ENCODE measurements around the gene IFT172.
"Not testable (repeated sequence)": the region's sequence is repeated elsewhere in the genome, so short reads cannot be mapped to it uniquely, and the experiment has no call there.

Gene IFT172

GRCh38 chr2:27489498-27490397 lies at the start of gene IFT172:
Gene IFT172 (minus strand): TSS chr2:27489743. CDS start chr2:27489653, 90 bp downstream.
- H3K27ac ChIP-seq (ENCODE audit: low read depth, low read length) = no peak within 1 kb of the TSS
- no peaks in the 10 kb centered on the region for H3K9me3 ChIP-seq (ENCODE audit: control insufficient read depth in 1 of 2, low read length in 2 of 2)
- H3K9ac ChIP-seq (ENCODE audit: low read depth in 1 of 2, low read length in 2 of 2) = peak within 1 kb of the TSS; percentile 71 to 85
- H3K4me3 ChIP-seq (ENCODE audit: low read depth in 1 of 2, low read length in 2 of 2) = peak within 1 kb of the TSS; percentile 82 to 88
- H3K36me3 ChIP-seq (ENCODE audit: control insufficient read depth in 1 of 2, insufficient read depth in 2 of 2, low read length in 2 of 2) = no peaks in the 10 kb centered on the region
- H3K27me3 ChIP-seq (ENCODE audit: control insufficient read depth in 1 of 2, insufficient read depth in 2 of 2, low read length in 2 of 2) = peaks cover 9 to 10% of the 10 kb centered on the region in 2 donors
- peaks cover 11 to 19% of the 10 kb centered on the region in 2 donors for H3K4me1 ChIP-seq (ENCODE audit: control insufficient read depth in 1 of 2, insufficient read depth in 2 of 2, low read length in 2 of 2)

GRCh38 chr2:27538839-27539450 lies 49.4 kb upstream of the IFT172 start:
- not testable (repeated sequence) for H3K4me3 ChIP-seq (ENCODE audit: low read depth in 1 of 2, low read length in 2 of 2); H3K27ac ChIP-seq (ENCODE audit: low read depth, low read length); H3K4me1 ChIP-seq (ENCODE audit: control insufficient read depth in 1 of 2, insufficient read depth in 2 of 2, low read length in 2 of 2); H3K9ac ChIP-seq (ENCODE audit: low read depth in 1 of 2, low read length in 2 of 2); H3K9me3 ChIP-seq (ENCODE audit: control insufficient read depth in 1 of 2, low read length in 2 of 2); H3K27me3 ChIP-seq (ENCODE audit: control insufficient read depth in 1 of 2, insufficient read depth in 2 of 2, low read length in 2 of 2); H3K36me3 ChIP-seq (ENCODE audit: control insufficient read depth in 1 of 2, insufficient read depth in 2 of 2, low read length in 2 of 2)

GRCh38 chr2:27537287-27537686 lies 47.7 kb upstream of the IFT172 start:
- Histone ChIP-seq H3K4me3 (ENCODE audit: low read depth in 1 of 2, low read length in 2 of 2) (no peak overlapping the region), H3K4me1 (ENCODE audit: control insufficient read depth in 1 of 2, insufficient read depth in 2 of 2, low read length in 2 of 2) (no peaks in the 10 kb centered on the region), H3K27ac (ENCODE audit: low read depth, low read length) (no peak overlapping the region), H3K9ac (ENCODE audit: low read depth in 1 of 2, low read length in 2 of 2) (no peak overlapping the region), H3K36me3 (ENCODE audit: control insufficient read depth in 1 of 2, insufficient read depth in 2 of 2, low read length in 2 of 2) (no peaks in the 10 kb centered on the region), H3K27me3 (ENCODE audit: control insufficient read depth in 1 of 2, insufficient read depth in 2 of 2, low read length in 2 of 2) (peaks cover 0 to 5% of the 10 kb centered on the region in 2 donors), H3K9me3 (ENCODE audit: control insufficient read depth in 1 of 2, low read length in 2 of 2) (no peaks in the 10 kb centered on the region)

- Histone ChIP-seq H3K27ac (ENCODE audit: low read depth, low read length) (no peak overlapping the region), H3K4me1 (ENCODE audit: control insufficient read depth in 1 of 2, insufficient read depth in 2 of 2, low read length in 2 of 2) (no peaks in the 10 kb centered on the region), H3K27me3 (ENCODE audit: control insufficient read depth in 1 of 2, insufficient read depth in 2 of 2, low read length in 2 of 2) (peaks cover 0 to 5% of the 10 kb centered on the region in 2 donors), H3K4me3 (ENCODE audit: low read depth in 1 of 2, low read length in 2 of 2) (no peak overlapping the region), H3K9ac (ENCODE audit: low read depth in 1 of 2, low read length in 2 of 2) (no peak overlapping the region), H3K36me3 (ENCODE audit: control insufficient read depth in 1 of 2, insufficient read depth in 2 of 2, low read length in 2 of 2) (no peaks in the 10 kb centered on the region), H3K9me3 (ENCODE audit: control insufficient read depth in 1 of 2, low read length in 2 of 2) (no peaks in the 10 kb centered on the region)
Observed at GRCh38 chr2:27531983-27532382, 42.4 kb upstream of the IFT172 start.

GRCh38 chr2:27527182-27527581 lies 37.6 kb upstream of the IFT172 start:
- Histone ChIP-seq H3K9me3 (ENCODE audit: control insufficient read depth in 1 of 2, low read length in 2 of 2) (no peaks in the 10 kb centered on the region), H3K27me3 (ENCODE audit: control insufficient read depth in 1 of 2, insufficient read depth in 2 of 2, low read length in 2 of 2) (no peaks in the 10 kb centered on the region), H3K9ac (ENCODE audit: low read depth in 1 of 2, low read length in 2 of 2) (no peak overlapping the region), H3K27ac (ENCODE audit: low read depth, low read length) (no peak overlapping the region), H3K4me3 (ENCODE audit: low read depth in 1 of 2, low read length in 2 of 2) (no peak overlapping the region), H3K4me1 (ENCODE audit: control insufficient read depth in 1 of 2, insufficient read depth in 2 of 2, low read length in 2 of 2) (no peaks in the 10 kb centered on the region), H3K36me3 (ENCODE audit: control insufficient read depth in 1 of 2, insufficient read depth in 2 of 2, low read length in 2 of 2) (no peaks in the 10 kb centered on the region)

GRCh38 chr2:27522400-27522945 lies 32.9 kb upstream of the IFT172 start:
- no peak overlapping the region for H3K4me3 ChIP-seq (ENCODE audit: low read depth in 1 of 2, low read length in 2 of 2)
- no peak overlapping the region for H3K27ac ChIP-seq (ENCODE audit: low read depth, low read length)
- no peaks in the 10 kb centered on the region for H3K27me3 ChIP-seq (ENCODE audit: control insufficient read depth in 1 of 2, insufficient read depth in 2 of 2, low read length in 2 of 2)
- H3K9me3 ChIP-seq (ENCODE audit: control insufficient read depth in 1 of 2, low read length in 2 of 2) = no peaks in the 10 kb centered on the region
- H3K36me3 ChIP-seq (ENCODE audit: control insufficient read depth in 1 of 2, insufficient read depth in 2 of 2, low read length in 2 of 2) = no peaks in the 10 kb centered on the region
- H3K9ac ChIP-seq (ENCODE audit: low read depth in 1 of 2, low read length in 2 of 2) = no peak overlapping the region
- H3K4me1 ChIP-seq (ENCODE audit: control insufficient read depth in 1 of 2, insufficient read depth in 2 of 2, low read length in 2 of 2) = no peaks in the 10 kb centered on the region

- no peaks in the 10 kb centered on the region for H3K27me3 ChIP-seq (ENCODE audit: control insufficient read depth in 1 of 2, insufficient read depth in 2 of 2, low read length in 2 of 2)
- no peaks in the 10 kb centered on the region for H3K9me3 ChIP-seq (ENCODE audit: control insufficient read depth in 1 of 2, low read length in 2 of 2)
- H3K4me3 ChIP-seq (ENCODE audit: low read depth in 1 of 2, low read length in 2 of 2) = no peak overlapping the region
- H3K36me3 ChIP-seq (ENCODE audit: control insufficient read depth in 1 of 2, insufficient read depth in 2 of 2, low read length in 2 of 2) = no peaks in the 10 kb centered on the region
- no peak overlapping the region for H3K9ac ChIP-seq (ENCODE audit: low read depth in 1 of 2, low read length in 2 of 2)
- no peak overlapping the region for H3K27ac ChIP-seq (ENCODE audit: low read depth, low read length)
- H3K4me1 ChIP-seq (ENCODE audit: control insufficient read depth in 1 of 2, insufficient read depth in 2 of 2, low read length in 2 of 2) = no peaks in the 10 kb centered on the region
Observed at GRCh38 chr2:27520316-27520715, 30.8 kb upstream of the IFT172 start.

- H3K4me1 ChIP-seq (ENCODE audit: control insufficient read depth in 1 of 2, insufficient read depth in 2 of 2, low read length in 2 of 2) = no peaks in the 10 kb centered on the region
- H3K27me3 ChIP-seq (ENCODE audit: control insufficient read depth in 1 of 2, insufficient read depth in 2 of 2, low read length in 2 of 2) = no peaks in the 10 kb centered on the region
- H3K9ac ChIP-seq (ENCODE audit: low read depth in 1 of 2, low read length in 2 of 2) = no peak overlapping the region
- H3K9me3 ChIP-seq (ENCODE audit: control insufficient read depth in 1 of 2, low read length in 2 of 2) = no peaks in the 10 kb centered on the region
- no peak overlapping the region for H3K4me3 ChIP-seq (ENCODE audit: low read depth in 1 of 2, low read length in 2 of 2)
- no peaks in the 10 kb centered on the region for H3K36me3 ChIP-seq (ENCODE audit: control insufficient read depth in 1 of 2, insufficient read depth in 2 of 2, low read length in 2 of 2)
- no peak overlapping the region for H3K27ac ChIP-seq (ENCODE audit: low read depth, low read length)
Observed at GRCh38 chr2:27518782-27519113, 29.2 kb upstream of the IFT172 start.

GRCh38 chr2:27518113-27518781 lies 28.7 kb upstream of the IFT172 start:
- Histone ChIP-seq H3K27ac (ENCODE audit: low read depth, low read length) (no peak overlapping the region), H3K9ac (ENCODE audit: low read depth in 1 of 2, low read length in 2 of 2) (no peak overlapping the region), H3K9me3 (ENCODE audit: control insufficient read depth in 1 of 2, low read length in 2 of 2) (no peaks in the 10 kb centered on the region), H3K27me3 (ENCODE audit: control insufficient read depth in 1 of 2, insufficient read depth in 2 of 2, low read length in 2 of 2) (no peaks in the 10 kb centered on the region), H3K36me3 (ENCODE audit: control insufficient read depth in 1 of 2, insufficient read depth in 2 of 2, low read length in 2 of 2) (no peaks in the 10 kb centered on the region), H3K4me1 (ENCODE audit: control insufficient read depth in 1 of 2, insufficient read depth in 2 of 2, low read length in 2 of 2) (no peaks in the 10 kb centered on the region), H3K4me3 (ENCODE audit: low read depth in 1 of 2, low read length in 2 of 2) (no peak overlapping the region)

- Histone ChIP-seq H3K27me3 (ENCODE audit: control insufficient read depth in 1 of 2, insufficient read depth in 2 of 2, low read length in 2 of 2) (no peaks in the 10 kb centered on the region), H3K27ac (ENCODE audit: low read depth, low read length) (no peak overlapping the region), H3K4me3 (ENCODE audit: low read depth in 1 of 2, low read length in 2 of 2) (no peak overlapping the region), H3K4me1 (ENCODE audit: control insufficient read depth in 1 of 2, insufficient read depth in 2 of 2, low read length in 2 of 2) (no peaks in the 10 kb centered on the region), H3K9ac (ENCODE audit: low read depth in 1 of 2, low read length in 2 of 2) (no peak overlapping the region), H3K36me3 (ENCODE audit: control insufficient read depth in 1 of 2, insufficient read depth in 2 of 2, low read length in 2 of 2) (no peaks in the 10 kb centered on the region), H3K9me3 (ENCODE audit: control insufficient read depth in 1 of 2, low read length in 2 of 2) (no peaks in the 10 kb centered on the region)
Observed at GRCh38 chr2:27509326-27509725, 19.8 kb upstream of the IFT172 start.
